ENCODE data around the gene CDH22.

The CDH22 gene

DNA sequence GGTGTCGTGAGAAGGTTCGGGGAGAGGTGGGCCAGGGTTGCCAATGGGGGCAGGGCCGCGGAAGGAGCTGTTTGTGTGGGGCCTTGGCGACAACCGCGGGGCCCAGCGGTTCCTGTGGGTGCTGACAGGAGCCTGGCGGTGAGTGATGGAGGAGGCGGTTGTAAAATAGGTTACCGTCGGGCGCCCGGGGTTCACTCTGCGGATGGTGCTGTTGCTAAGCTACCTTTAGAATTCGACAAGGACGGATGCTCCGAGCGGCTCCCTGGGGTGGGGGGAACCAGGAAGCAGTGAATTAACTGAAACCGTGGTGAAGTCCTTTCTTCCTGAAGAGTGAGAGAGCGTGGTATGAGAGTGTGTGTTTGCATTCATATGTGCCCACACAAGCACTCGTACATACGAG is 61.7 kb downstream of the CDH22 start:
- Histone ChIP-seq H3K36me3 (ENCODE audit: control insufficient read depth in 1 of 2, insufficient read depth in 2 of 2, low read length in 2 of 2) (no peaks in the 10 kb centered on the region), H3K4me3 (ENCODE audit: low read depth in 1 of 2, low read length in 2 of 2) (no peak overlapping the region), H3K27me3 (ENCODE audit: low read depth, low read length) (peaks cover 34% of the 10 kb centered on the region), H3K27ac (ENCODE audit: low read length) (no peak overlapping the region), H3K4me1 (ENCODE audit: control insufficient read depth in 1 of 2, insufficient read depth in 2 of 2, low read length in 2 of 2) (peaks cover 0 to 4% of the 10 kb centered on the region in 2 donors), H3K9me3 (ENCODE audit: control insufficient read depth in 1 of 2, low read length in 2 of 2) (no peaks in the 10 kb centered on the region)

DNA sequence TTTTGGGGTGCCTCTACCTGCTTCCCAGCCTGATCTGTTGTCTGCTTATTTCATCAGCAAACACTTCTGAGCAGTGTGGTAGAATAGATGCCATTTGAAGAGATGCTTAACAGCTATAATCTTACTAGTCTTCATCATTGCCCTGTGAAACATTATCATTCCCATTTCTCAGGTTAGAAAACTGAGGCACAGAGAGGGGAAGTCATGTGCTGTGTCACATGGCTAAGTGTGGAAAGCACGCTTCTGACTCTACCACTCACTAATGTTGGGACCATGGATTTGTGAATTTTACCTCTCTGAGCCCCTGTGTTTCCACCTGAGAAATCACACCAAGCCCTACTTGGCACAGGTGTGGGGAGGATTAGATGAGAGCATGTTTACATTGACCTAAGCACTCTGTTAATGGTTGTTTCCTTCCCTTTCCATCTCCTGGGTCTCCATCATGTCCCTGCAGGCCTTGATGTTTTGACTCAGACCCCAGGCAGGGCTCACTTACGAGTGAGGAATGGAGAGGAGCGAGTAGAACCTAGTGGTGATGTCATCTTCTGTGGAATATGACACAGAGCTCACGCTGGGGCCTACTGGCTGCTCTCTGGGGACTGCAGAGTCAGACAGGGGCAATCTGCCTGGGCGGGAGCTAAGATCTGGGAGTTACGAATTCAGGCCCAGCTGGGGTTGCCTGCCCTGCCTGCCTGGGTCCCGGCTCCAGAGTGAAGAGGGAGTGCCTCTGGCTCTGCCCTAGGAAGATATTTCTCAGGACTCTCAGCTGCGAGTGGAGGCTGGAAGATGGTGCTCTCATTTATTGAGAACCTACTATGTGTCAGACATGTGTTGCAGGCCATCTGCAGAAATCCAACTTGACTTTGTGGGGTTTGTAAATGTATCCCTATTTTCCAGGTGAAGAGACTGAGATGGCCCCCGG is 64.3 kb downstream of the CDH22 start:
- H3K4me3 ChIP-seq (ENCODE audit: low read depth in 1 of 2, low read length in 2 of 2), result no peak overlapping the region
- no peaks in the 10 kb centered on the region for H3K4me1 ChIP-seq (ENCODE audit: control insufficient read depth in 1 of 2, insufficient read depth in 2 of 2, low read length in 2 of 2)
- no peak overlapping the region for H3K27ac ChIP-seq (ENCODE audit: low read length)
- H3K9me3 ChIP-seq (ENCODE audit: control insufficient read depth in 1 of 2, low read length in 2 of 2), result no peaks in the 10 kb centered on the region
- peaks cover 18% of the 10 kb centered on the region for H3K27me3 ChIP-seq (ENCODE audit: low read depth, low read length)
- no peaks in the 10 kb centered on the region for H3K36me3 ChIP-seq (ENCODE audit: control insufficient read depth in 1 of 2, insufficient read depth in 2 of 2, low read length in 2 of 2)

DNA sequence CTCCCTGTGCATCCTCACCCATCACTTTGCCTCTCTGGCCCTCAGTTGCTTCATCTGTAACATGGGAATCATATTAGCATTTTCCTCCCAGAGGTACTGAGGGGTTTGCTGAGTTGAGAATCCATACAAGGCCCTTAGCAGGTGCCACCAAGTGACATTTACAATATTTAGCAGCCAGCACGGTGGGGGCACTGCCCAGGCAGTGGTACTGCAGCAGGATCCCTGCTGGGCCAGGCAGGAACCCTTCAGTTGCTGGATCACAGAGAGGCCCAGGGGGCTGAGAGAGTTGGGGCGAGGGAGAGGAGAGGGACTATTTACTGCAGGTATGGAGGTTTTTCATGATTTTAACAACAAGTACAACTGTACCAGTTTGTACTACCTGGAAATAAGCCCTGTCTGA is 65.9 kb downstream of the CDH22 start:
- Histone ChIP-seq H3K27me3 (ENCODE audit: low read depth, low read length) (peaks cover 17% of the 10 kb centered on the region), H3K4me1 (ENCODE audit: control insufficient read depth in 1 of 2, insufficient read depth in 2 of 2, low read length in 2 of 2) (no peaks in the 10 kb centered on the region), H3K4me3 (ENCODE audit: low read depth in 1 of 2, low read length in 2 of 2) (no peak overlapping the region), H3K9me3 (ENCODE audit: control insufficient read depth in 1 of 2, low read length in 2 of 2) (no peaks in the 10 kb centered on the region), H3K27ac (ENCODE audit: low read length) (no peak overlapping the region), H3K36me3 (ENCODE audit: control insufficient read depth in 1 of 2, insufficient read depth in 2 of 2, low read length in 2 of 2) (no peaks in the 10 kb centered on the region)

DNA sequence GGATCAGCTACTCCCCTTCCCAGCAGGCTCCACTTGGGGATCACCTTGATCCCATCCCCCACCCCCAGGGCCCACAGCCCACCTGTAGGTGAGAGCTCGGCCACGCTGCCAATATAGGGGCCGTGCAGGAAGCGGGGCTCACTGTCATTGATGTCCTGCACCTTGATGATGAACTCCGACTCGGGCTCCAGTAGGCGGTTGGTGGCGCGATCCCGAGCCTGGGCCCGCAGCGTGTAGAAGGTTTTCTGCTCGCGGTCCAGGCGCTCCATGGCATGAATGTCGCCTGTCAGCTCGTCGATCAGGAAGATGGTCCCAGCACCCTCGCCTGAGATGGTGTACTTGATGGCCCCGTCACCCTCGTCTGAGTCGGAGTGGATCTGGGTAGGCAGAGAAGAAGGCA is 67.4 kb downstream of the CDH22 start:
- no peak overlapping the region for H3K27ac ChIP-seq (ENCODE audit: low read length)
- no peaks in the 10 kb centered on the region for H3K36me3 ChIP-seq (ENCODE audit: control insufficient read depth in 1 of 2, insufficient read depth in 2 of 2, low read length in 2 of 2)
- H3K4me3 ChIP-seq (ENCODE audit: low read depth in 1 of 2, low read length in 2 of 2), result no peak overlapping the region
- no peaks in the 10 kb centered on the region for H3K4me1 ChIP-seq (ENCODE audit: control insufficient read depth in 1 of 2, insufficient read depth in 2 of 2, low read length in 2 of 2)
- no peaks in the 10 kb centered on the region for H3K9me3 ChIP-seq (ENCODE audit: control insufficient read depth in 1 of 2, low read length in 2 of 2)
- H3K27me3 ChIP-seq (ENCODE audit: low read depth, low read length), result peaks cover 10% of the 10 kb centered on the region

DNA sequence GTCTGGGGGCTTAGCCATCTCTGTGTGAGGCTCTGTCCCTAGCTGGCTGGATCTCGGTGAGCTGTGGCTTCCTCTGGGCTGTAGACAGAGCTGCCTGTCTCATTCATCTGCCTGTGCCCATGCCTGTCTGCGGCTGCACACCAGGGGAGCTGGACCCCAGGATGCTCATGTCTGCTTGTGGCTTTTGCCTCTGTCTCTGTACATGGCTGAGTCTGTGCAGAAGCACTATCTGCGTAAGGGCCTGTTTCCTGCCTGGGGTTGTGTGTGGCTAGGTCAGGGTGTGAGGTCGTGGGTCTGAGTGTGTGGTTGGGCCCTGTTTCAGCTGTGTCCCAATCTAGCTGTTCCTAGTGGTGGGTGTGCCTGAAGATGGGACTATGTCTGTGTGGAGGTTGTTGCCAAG is 68.2 kb downstream of the CDH22 start:
- Histone ChIP-seq H3K36me3 (ENCODE audit: control insufficient read depth in 1 of 2, insufficient read depth in 2 of 2, low read length in 2 of 2) (no peaks in the 10 kb centered on the region), H3K27ac (ENCODE audit: low read length) (no peak overlapping the region), H3K27me3 (ENCODE audit: low read depth, low read length) (peaks cover 10% of the 10 kb centered on the region), H3K9me3 (ENCODE audit: control insufficient read depth in 1 of 2, low read length in 2 of 2) (no peaks in the 10 kb centered on the region), H3K4me1 (ENCODE audit: control insufficient read depth in 1 of 2, insufficient read depth in 2 of 2, low read length in 2 of 2) (no peaks in the 10 kb centered on the region), H3K4me3 (ENCODE audit: low read depth in 1 of 2, low read length in 2 of 2) (no peak overlapping the region)

DNA sequence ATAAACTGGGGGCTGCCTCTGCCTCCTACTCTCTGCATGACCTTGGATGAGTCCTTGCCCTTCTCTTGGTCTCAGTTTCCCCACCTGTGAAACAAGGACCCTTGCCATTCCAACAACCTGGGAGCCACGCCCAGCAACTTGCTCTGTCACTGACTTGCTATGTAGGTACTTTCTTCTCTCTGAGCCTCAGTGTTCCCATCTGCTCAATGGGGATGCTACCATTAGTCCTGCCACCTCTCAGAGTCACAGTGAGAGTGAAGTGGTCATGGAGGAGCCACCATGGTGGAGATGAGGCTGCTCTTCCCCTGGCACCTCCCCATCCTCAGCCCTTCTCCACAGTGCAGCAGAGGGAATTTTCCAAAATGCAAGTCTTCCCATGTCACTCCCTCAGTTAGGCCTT is 70.6 kb downstream of the CDH22 start:
- Histone ChIP-seq H3K4me1 (ENCODE audit: control insufficient read depth in 1 of 2, insufficient read depth in 2 of 2, low read length in 2 of 2) (no peaks in the 10 kb centered on the region), H3K27me3 (ENCODE audit: low read depth, low read length) (peaks cover 10% of the 10 kb centered on the region), H3K9me3 (ENCODE audit: control insufficient read depth in 1 of 2, low read length in 2 of 2) (no peaks in the 10 kb centered on the region), H3K27ac (ENCODE audit: low read length) (no peak overlapping the region), H3K4me3 (ENCODE audit: low read depth in 1 of 2, low read length in 2 of 2) (no peak overlapping the region), H3K36me3 (ENCODE audit: control insufficient read depth in 1 of 2, insufficient read depth in 2 of 2, low read length in 2 of 2) (no peaks in the 10 kb centered on the region)

DNA sequence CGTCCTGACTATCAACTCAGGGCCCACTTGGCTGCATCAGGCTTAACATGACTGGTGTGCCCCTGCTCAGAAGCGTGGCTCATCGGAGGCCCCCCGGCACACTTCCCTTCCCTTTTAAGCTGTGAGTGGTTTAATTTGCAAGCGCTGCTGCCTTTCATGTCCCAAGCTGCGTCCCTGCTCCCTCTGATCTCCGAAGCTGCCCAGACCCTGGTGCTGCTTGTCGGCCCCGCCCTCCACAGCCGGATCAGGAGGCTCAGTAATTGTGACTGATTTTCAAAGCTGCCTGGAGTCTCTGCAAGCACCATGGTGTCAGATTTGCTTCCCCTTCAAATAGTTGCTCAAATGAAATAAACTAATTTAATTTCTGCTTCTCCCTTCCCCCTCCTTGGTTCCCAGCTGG is 71.1 kb downstream of the CDH22 start:
- peaks cover 10% of the 10 kb centered on the region for H3K27me3 ChIP-seq (ENCODE audit: low read depth, low read length)
- H3K4me3 ChIP-seq (ENCODE audit: low read depth in 1 of 2, low read length in 2 of 2), result no peak overlapping the region
- no peaks in the 10 kb centered on the region for H3K36me3 ChIP-seq (ENCODE audit: control insufficient read depth in 1 of 2, insufficient read depth in 2 of 2, low read length in 2 of 2)
- no peak overlapping the region for H3K27ac ChIP-seq (ENCODE audit: low read length)
- no peaks in the 10 kb centered on the region for H3K9me3 ChIP-seq (ENCODE audit: control insufficient read depth in 1 of 2, low read length in 2 of 2)
- H3K4me1 ChIP-seq (ENCODE audit: control insufficient read depth in 1 of 2, insufficient read depth in 2 of 2, low read length in 2 of 2), result no peaks in the 10 kb centered on the region

DNA sequence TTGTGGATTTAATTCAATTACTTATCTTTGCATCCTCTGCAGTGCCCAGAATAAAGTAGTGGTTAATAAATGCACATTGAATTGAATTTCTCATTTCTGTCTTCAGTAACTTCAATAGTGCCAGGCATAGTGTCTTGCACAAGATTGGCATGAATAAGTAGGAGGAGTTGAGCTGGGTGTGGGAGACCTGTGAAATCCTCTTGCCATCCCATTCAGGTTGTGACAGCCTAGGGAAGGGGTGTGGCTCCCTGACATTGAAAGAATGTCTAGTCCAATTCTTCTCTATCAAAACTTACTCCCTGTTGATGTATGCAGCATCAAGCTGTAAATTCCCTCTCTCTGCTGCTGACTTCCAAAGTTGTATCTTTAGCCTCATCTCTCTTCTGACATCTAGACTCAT is 73.2 kb downstream of the CDH22 start:
- no peak overlapping the region for H3K4me3 ChIP-seq (ENCODE audit: low read depth in 1 of 2, low read length in 2 of 2)
- no peaks in the 10 kb centered on the region for H3K9me3 ChIP-seq (ENCODE audit: control insufficient read depth in 1 of 2, low read length in 2 of 2)
- no peaks in the 10 kb centered on the region for H3K4me1 ChIP-seq (ENCODE audit: control insufficient read depth in 1 of 2, insufficient read depth in 2 of 2, low read length in 2 of 2)
- H3K36me3 ChIP-seq (ENCODE audit: control insufficient read depth in 1 of 2, insufficient read depth in 2 of 2, low read length in 2 of 2), result no peaks in the 10 kb centered on the region
- no peak overlapping the region for H3K27ac ChIP-seq (ENCODE audit: low read length)
- peaks cover 10% of the 10 kb centered on the region for H3K27me3 ChIP-seq (ENCODE audit: low read depth, low read length)

DNA sequence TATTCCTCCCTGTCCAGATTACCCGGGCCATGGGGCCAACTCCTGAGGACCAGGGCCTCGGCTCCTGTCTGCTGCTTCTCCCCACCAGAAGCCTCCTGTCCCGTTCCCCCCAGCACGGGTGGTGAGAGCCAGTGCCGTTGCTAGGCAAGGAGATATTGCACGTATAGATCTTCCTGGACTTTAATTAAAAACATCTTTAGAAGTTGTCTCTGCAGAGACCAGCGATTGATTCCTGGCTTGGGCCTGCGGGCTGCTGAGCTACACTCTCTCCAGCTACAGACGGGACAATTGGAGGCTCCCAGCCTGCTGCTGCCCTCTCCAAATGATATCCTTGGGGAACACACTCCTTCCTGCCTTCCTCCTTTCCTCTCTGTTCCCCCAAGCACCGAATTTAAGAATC is 74.6 kb downstream of the CDH22 start:
- no peaks in the 10 kb centered on the region for H3K4me1 ChIP-seq (ENCODE audit: control insufficient read depth in 1 of 2, insufficient read depth in 2 of 2, low read length in 2 of 2)
- no peak overlapping the region for H3K27ac ChIP-seq (ENCODE audit: low read length)
- no peak overlapping the region for H3K4me3 ChIP-seq (ENCODE audit: low read depth in 1 of 2, low read length in 2 of 2)
- H3K27me3 ChIP-seq (ENCODE audit: low read depth, low read length), result peaks cover 10% of the 10 kb centered on the region
- H3K36me3 ChIP-seq (ENCODE audit: control insufficient read depth in 1 of 2, insufficient read depth in 2 of 2, low read length in 2 of 2), result no peaks in the 10 kb centered on the region
- no peaks in the 10 kb centered on the region for H3K9me3 ChIP-seq (ENCODE audit: control insufficient read depth in 1 of 2, low read length in 2 of 2)

DNA sequence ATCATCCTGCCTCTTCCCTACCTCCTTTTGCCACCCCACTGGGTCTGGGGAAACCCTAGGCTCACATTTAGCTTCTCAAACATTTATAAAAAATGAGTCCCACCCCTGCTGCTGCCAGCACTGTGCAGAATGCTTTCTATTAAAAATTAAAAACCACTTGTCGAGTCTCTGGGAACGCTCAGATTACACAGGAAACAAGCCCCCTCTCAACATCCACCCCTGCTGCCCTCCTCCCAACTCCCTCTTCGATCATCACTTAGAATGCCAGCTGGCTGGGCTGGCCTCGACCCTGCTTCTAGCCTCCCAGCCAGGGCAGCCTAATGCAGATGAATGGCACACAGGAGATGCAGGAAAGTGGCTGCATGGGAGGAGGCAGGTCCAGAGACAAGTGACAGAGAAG is 75.8 kb downstream of the CDH22 start:
- no peaks in the 10 kb centered on the region for H3K36me3 ChIP-seq (ENCODE audit: control insufficient read depth in 1 of 2, insufficient read depth in 2 of 2, low read length in 2 of 2)
- H3K27me3 ChIP-seq (ENCODE audit: low read depth, low read length), result peaks cover 4% of the 10 kb centered on the region
- H3K4me1 ChIP-seq (ENCODE audit: control insufficient read depth in 1 of 2, insufficient read depth in 2 of 2, low read length in 2 of 2), result no peaks in the 10 kb centered on the region
- H3K9me3 ChIP-seq (ENCODE audit: control insufficient read depth in 1 of 2, low read length in 2 of 2), result no peaks in the 10 kb centered on the region
- no peak overlapping the region for H3K27ac ChIP-seq (ENCODE audit: low read length)
- no peak overlapping the region for H3K4me3 ChIP-seq (ENCODE audit: low read depth in 1 of 2, low read length in 2 of 2)

DNA sequence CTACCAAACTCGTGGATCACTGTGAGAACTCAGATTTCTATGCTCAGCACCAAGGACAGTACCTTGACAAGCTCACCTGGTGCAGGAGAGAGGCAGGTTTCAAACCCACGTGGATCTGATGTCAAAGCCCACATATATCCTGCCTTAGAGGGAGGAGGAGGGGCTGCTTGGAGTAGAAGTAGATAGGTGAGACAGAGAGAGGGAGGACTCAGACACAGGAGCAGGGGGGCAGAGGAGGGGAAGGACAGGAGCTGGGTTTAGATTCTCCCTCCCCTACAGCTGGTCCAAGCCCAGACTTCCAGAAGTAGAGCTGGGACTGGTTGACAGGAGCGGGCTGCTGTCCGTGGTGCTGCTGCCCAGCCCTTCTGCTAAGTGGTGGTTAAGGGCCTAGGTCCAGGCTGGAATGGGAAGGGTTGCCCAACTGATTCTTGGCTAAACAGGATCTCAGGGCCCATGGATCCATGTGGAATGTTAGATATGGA is 77.5 kb downstream of the CDH22 start:
- no peaks in the 10 kb centered on the region for H3K4me1 ChIP-seq (ENCODE audit: control insufficient read depth in 1 of 2, insufficient read depth in 2 of 2, low read length in 2 of 2)
- H3K27me3 ChIP-seq (ENCODE audit: low read depth, low read length), result peaks cover 5% of the 10 kb centered on the region
- H3K9me3 ChIP-seq (ENCODE audit: control insufficient read depth in 1 of 2, low read length in 2 of 2), result no peaks in the 10 kb centered on the region
- no peaks in the 10 kb centered on the region for H3K36me3 ChIP-seq (ENCODE audit: control insufficient read depth in 1 of 2, insufficient read depth in 2 of 2, low read length in 2 of 2)
- no peak overlapping the region for H3K4me3 ChIP-seq (ENCODE audit: low read depth in 1 of 2, low read length in 2 of 2)
- H3K27ac ChIP-seq (ENCODE audit: low read length), result no peak overlapping the region

DNA sequence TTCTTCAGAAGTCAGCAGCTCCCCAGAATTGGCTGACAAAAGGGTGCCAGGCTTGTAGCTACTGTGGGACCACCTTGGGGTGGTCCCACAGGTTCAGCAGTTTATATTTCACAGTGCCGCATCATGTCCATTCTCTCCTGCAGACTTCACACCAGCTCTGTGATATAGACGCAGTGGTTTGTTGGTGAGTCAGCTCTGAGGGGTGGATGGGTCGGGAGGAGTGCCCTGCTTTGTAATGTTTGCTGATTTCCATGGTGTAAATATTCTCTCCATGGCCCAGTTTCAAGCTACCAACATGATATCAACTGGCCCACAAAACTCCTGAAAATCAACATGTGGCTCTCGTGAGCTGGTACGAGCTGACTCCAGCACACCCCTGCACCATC is 78.2 kb downstream of the CDH22 start:
- Histone ChIP-seq H3K4me3 (ENCODE audit: low read depth in 1 of 2, low read length in 2 of 2) (no peak overlapping the region), H3K36me3 (ENCODE audit: control insufficient read depth in 1 of 2, insufficient read depth in 2 of 2, low read length in 2 of 2) (no peaks in the 10 kb centered on the region), H3K27me3 (ENCODE audit: low read depth, low read length) (peaks cover 5% of the 10 kb centered on the region), H3K27ac (ENCODE audit: low read length) (no peak overlapping the region), H3K9me3 (ENCODE audit: control insufficient read depth in 1 of 2, low read length in 2 of 2) (no peaks in the 10 kb centered on the region), H3K4me1 (ENCODE audit: control insufficient read depth in 1 of 2, insufficient read depth in 2 of 2, low read length in 2 of 2) (no peaks in the 10 kb centered on the region)

Data from muscle layer of duodenum (tissue), 2 donors.